Measurements from ENCODE around the gene HEPACAM.

Gene HEPACAM

GRCh38 chr11:124902616-124903015 is 33.2 kb downstream of the HEPACAM start:
- DNase-seq (ENCODE audit: low read depth in 2 of 3, low spot score in 2 of 3): no peak

- DNase-seq (ENCODE audit: low read depth in 2 of 3, low spot score in 2 of 3): no peak
These were observed 35.4 kb downstream of the HEPACAM start for GRCh38 chr11:124900464-124900863.

GRCh38 chr11:124899383-124900145 is 36.3 kb downstream of the HEPACAM start:
- no peak for DNase-seq (ENCODE audit: low read depth in 2 of 3, low spot score in 2 of 3)

GRCh38 chr11:124898711-124899110 is 37.1 kb downstream of the HEPACAM start:
- DNase-seq (ENCODE audit: low read depth in 2 of 3, low spot score in 2 of 3): no peak

- no peak for DNase-seq (ENCODE audit: low read depth in 2 of 3, low spot score in 2 of 3)
These were observed 37.6 kb downstream of the HEPACAM start for GRCh38 chr11:124898263-124898680.

GRCh38 chr11:124897674-124898262 is 38.1 kb downstream of the HEPACAM start, which contains the start of gene ROBO4:
Gene ROBO4, minus strand, starts transcription at chr11:124897865. Its CDS starts 70 bp downstream, at chr11:124897795.
- no peak for DNase-seq (ENCODE audit: low read depth in 2 of 3, low spot score in 2 of 3)

- DNase-seq (ENCODE audit: low read depth in 2 of 3, low spot score in 2 of 3): no peak
These were observed 38.9 kb downstream of the HEPACAM start for GRCh38 chr11:124896821-124897391.

GRCh38 chr11:124896071-124896750 is 39.6 kb downstream of the HEPACAM start:
- no peak for DNase-seq (ENCODE audit: low read depth in 2 of 3, low spot score in 2 of 3)

GRCh38 chr11:124895471-124895971 is 40.3 kb downstream of the HEPACAM start:
- DNase-seq (ENCODE audit: low read depth in 2 of 3, low spot score in 2 of 3): no peak

GRCh38 chr11:124894606-124895430 is 41.0 kb downstream of the HEPACAM start:
- no peak for DNase-seq (ENCODE audit: low read depth in 2 of 3, low spot score in 2 of 3)

GRCh38 chr11:124893781-124894401 is 42.0 kb downstream of the HEPACAM start:
- no peak for DNase-seq (ENCODE audit: low read depth in 2 of 3, low spot score in 2 of 3)

- no peak for DNase-seq (ENCODE audit: low read depth in 2 of 3, low spot score in 2 of 3)
These were observed 42.9 kb downstream of the HEPACAM start for GRCh38 chr11:124892750-124893454.

GRCh38 chr11:124892146-124892545 is 43.7 kb downstream of the HEPACAM start:
- no peak for DNase-seq (ENCODE audit: low read depth in 2 of 3, low spot score in 2 of 3)

GRCh38 chr11:124891373-124891861 is 44.4 kb downstream of the HEPACAM start:
- DNase-seq (ENCODE audit: low read depth in 2 of 3, low spot score in 2 of 3): no peak

- no peak for DNase-seq (ENCODE audit: low read depth in 2 of 3, low spot score in 2 of 3)
These were observed 45.0 kb downstream of the HEPACAM start for GRCh38 chr11:124890683-124891372.

GRCh38 chr11:124890151-124890550 is 45.7 kb downstream of the HEPACAM start:
- no peak for DNase-seq (ENCODE audit: low read depth in 2 of 3, low spot score in 2 of 3)

- no peak for DNase-seq (ENCODE audit: low read depth in 2 of 3, low spot score in 2 of 3)
These were observed 46.4 kb downstream of the HEPACAM start for GRCh38 chr11:124889191-124890091.

GRCh38 chr11:124887667-124888013 is 48.2 kb downstream of the HEPACAM start:
- DNase-seq (ENCODE audit: low read depth in 2 of 3, low spot score in 2 of 3): no peak

Measured in activated CD8-positive, alpha-beta memory T cell treated with anti-CD3 and anti-CD28 coated beads for 48 hours (primary cell).